ENCODE results near the gene C10orf95. TPM values are rescaled to one million over a fixed set of nuclear protein-coding genes. Genes with fewer than 3 reads are reported as not detected.

Gene C10orf95
- total and polyA plus RNA-seq, 2 of the 13 experiments (the other 11 are each of a cell fraction or from before 2014, with no cell fraction given), result 0.05 to 0.07 TPM

GRCh38 chr10:102461187-102462054 lies 10.1 kb upstream of the C10orf95 start (continued):
- TF ChIP-seq HOXA9 (CRISPR knock-in tag; IDR thresholded peaks at IDR 0.05; ENCODE audit: borderline replicate concordance), result no peak
- no peak for TF ChIP-seq ZBTB8A (CRISPR knock-in tag; IDR thresholded peaks at IDR 0.05; ENCODE audit: borderline replicate concordance, low read depth)
- TF ChIP-seq SP2 (CRISPR knock-in tag; IDR thresholded peaks at IDR 0.05), result peak; percentile 32; the same call in 1 of the 2 replicates
- TF ChIP-seq ZSCAN31 (CRISPR knock-in tag; IDR thresholded peaks at IDR 0.05; ENCODE audit: low read depth), result peak; percentile 17; the same call in 1 of the 2 replicates
- TF ChIP-seq ZNF510 (CRISPR knock-in tag; IDR thresholded peaks at IDR 0.05; ENCODE audit: low read depth), result 0 out of 2 replicates have a peak, but pooled peaks have one; percentile 26
- peak; percentile 90 for TF ChIP-seq ZNF687 (CRISPR knock-in tag; IDR thresholded peaks at IDR 0.05)
- no peak; the same call in 1 of the 2 replicates for TF ChIP-seq ZNF274 (CRISPR knock-in tag; IDR thresholded peaks at IDR 0.05)
- TF ChIP-seq ISX (CRISPR knock-in tag; conservative IDR thresholded peaks at IDR 0.05), result no peak
- no peak for TF ChIP-seq AFF4 (CRISPR knock-in tag; IDR thresholded peaks at IDR 0.05)
- peak; percentile 86; the same call in 1 of the 2 replicates for TF ChIP-seq MTA1 (CRISPR knock-in tag; IDR thresholded peaks at IDR 0.05; ENCODE audit: borderline replicate concordance)
- TF ChIP-seq NCOR1 (IDR thresholded peaks at IDR 0.05; ENCODE audit: borderline replicate concordance, low read length), result no peak
- 0 out of 2 replicates have a peak, but pooled peaks have one; percentile 46 for TF ChIP-seq TBX3 (IDR thresholded peaks at IDR 0.05; ENCODE audit: borderline replicate concordance)
- peak; percentile 61; the same call in 1 of the 2 replicates for TF ChIP-seq SIN3A (IDR thresholded peaks at IDR 0.05; ENCODE audit: borderline replicate concordance, low read depth, low read length)
- 0 out of 2 replicates have a peak, but pooled peaks have one; percentile 30 for TF ChIP-seq ZNF746 (CRISPR knock-in tag; IDR thresholded peaks at IDR 0.05)
- no peak for TF ChIP-seq ZNF678 (CRISPR knock-in tag; IDR thresholded peaks at IDR 0.05)
- peak; percentile 62; the same call in 1 of the 2 replicates for TF ChIP-seq SPEN (CRISPR knock-in tag; IDR thresholded peaks at IDR 0.05; ENCODE audit: low read depth)
- 0 out of 2 replicates have a peak, but pooled peaks have one; percentile 32 for TF ChIP-seq ZBTB38 (CRISPR knock-in tag; IDR thresholded peaks at IDR 0.05)
- TF ChIP-seq PHF21A (CRISPR knock-in tag; IDR thresholded peaks at IDR 0.05), result peak; percentile 59; the same call in 1 of the 2 replicates
- no peak for TF ChIP-seq ZNF264 (CRISPR knock-in tag; IDR thresholded peaks at IDR 0.05)
